Psoas muscle (tissue), 8 donors: ENCODE measurements around the gene BBC3. TPM values are rescaled to one million over a fixed set of nuclear protein-coding genes. Genes with fewer than 3 reads are reported as not detected.

Experiments
- ATAC-seq, 4 donors: fragments of 200-7000 bp; cut with Tn5 transposase; one replicate each; pipeline ENCODE4 v1.9.1; 2020; ENCODE audit warnings: moderate library complexity in 3 of 4, mild to moderate bottlenecking in 2 of 4
- DNase-seq, 2 donors: peaks; one replicate each; pipeline ENCODE4 v3.0.0-alpha.2; 2020
- H3K27ac ChIP-seq: fragments of 200-600 bp; one replicate; pipeline ENCODE4 v1.8.0; 2022
- H3K27me3 ChIP-seq, 3 donors: fragments of 200-600 bp in 1 of 3; one replicate each; pipeline versions ENCODE4 v1.6.1 to v1.8.0; 2013 to 2022; ENCODE audit warnings: low read length in 2 of 3, mild to moderate bottlenecking in 2 of 3, moderate library complexity in 1 of 3; ENCODE audit not compliant: insufficient read depth in 3 of 3
- H3K36me3 ChIP-seq, 2 donors: fragments of 200-600 bp in 1 of 2; one replicate each; pipeline versions ENCODE4 v1.6.1 to v1.8.0; 2013 to 2022; ENCODE audit warnings: low read depth in 1 of 2, mild to moderate bottlenecking in 1 of 2, moderate library complexity in 1 of 2; ENCODE audit not compliant: insufficient read depth in 1 of 2
- H3K4me1 ChIP-seq: fragments of 200-600 bp; one replicate; pipeline ENCODE4 v1.8.0; 2022
- H3K4me3 ChIP-seq: fragments of 200-600 bp; one replicate; pipeline ENCODE4 v1.8.0; 2022; ENCODE audit warnings: mild to moderate bottlenecking
- H3K9me3 ChIP-seq: fragments of 200-600 bp; one replicate; pipeline ENCODE4 v1.8.0; 2022
- WGBS, 3 donors: extraction: QIAGEN DNeasy Blood & Tissue Kit; methylation state at CpG; one replicate each; pipeline versions ENCODE4 v1.1.6 to v1.1.7; 2013; 5-methylcytosine and 5-hydroxymethylcytosine counted together
- intact Hi-C, 2 donors: fragments of 100-400 bp; cut with DNase I; formaldehyde crosslinking; loops; one replicate each; pipeline versions ENCODE4 v1.11.0 to v1.14.2; 2022
- polyA plus RNA-seq, 3 donors: library from polyadenylated mRNA; stranded (reverse); fragments of 200-250 nt; gene quantifications; one replicate each; pipeline ENCODE4 v1.2.3, GENCODE V29; 2013
- total RNA-seq, 4 donors: library from RNA; stranded (reverse); fragmentation: NEBNext Ultra II Directional in 2 of 4; extraction: Animal tissue kit (Norgen Biotek cat#: 25700) in 2 of 4; gene quantifications; one replicate each; pipeline versions ENCODE4 v1.2.1 to v1.2.4, GENCODE V29; 2021 to 2023
- TF ChIP-seq, protein P1 (sequence below): fragments of 200-600 bp; IDR thresholded peaks from one replicate; pipeline ENCODE4 v1.8.0; 2022; ENCODE audit warnings: antibody characterized with exemption
- donor health status: healthy with polysubstance abuse.
- donor health status: DM: no; HTN: no; CAD: no; lungs with moderate emphysema.
- donor health status: Bipolar disorder and iron deficiency.
- donor health status: healthy.
- donor health status: DM: yes; HTN: yes; CAD: no.
- donor health status: DM: no; HTN: no; CAD: no.
- donor health status: DM: no; HTN: no; CAD: no.
- donor health status: DM: yes; HTN: yes; CAD: no.

BBC3 gene
- total and polyA plus RNA-seq, 7 donors, result 2.7 to 32.5 (median 3.0) TPM

DNA sequence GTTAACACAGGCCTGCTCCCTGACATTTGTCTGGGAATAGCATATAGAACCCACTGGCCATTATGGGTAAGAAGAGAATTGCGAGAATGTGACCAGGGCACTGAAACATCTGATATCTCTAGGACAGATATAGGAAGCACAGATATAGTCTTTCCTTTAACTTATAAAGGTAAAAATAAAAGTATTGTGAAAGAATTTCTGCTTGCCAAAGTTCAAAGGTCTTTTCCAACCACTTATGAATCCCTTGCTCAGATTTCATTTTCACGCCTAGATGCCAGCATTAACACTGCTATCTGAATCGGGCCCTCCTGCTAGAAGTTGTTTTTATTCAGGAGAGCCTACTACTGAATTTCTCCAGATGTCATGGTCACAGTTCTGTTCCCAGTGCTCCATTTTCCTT, 27.7 kb downstream of the BBC3 start:
- H3K27me3 ChIP-seq, result no peaks in the 10 kb centered on the region
- DNase-seq, result no peak
- ATAC-seq, result no peak
- no peaks in the 10 kb centered on the region for H3K9me3 ChIP-seq
- WGBS, 3 donors, result 56 to 73% (median 67%) methylated on average over 3 of the region's 3 CpGs
- peaks cover 0 to 65% of the 10 kb centered on the region in 2 donors for H3K36me3 ChIP-seq
- TF ChIP-seq, protein P1, sequence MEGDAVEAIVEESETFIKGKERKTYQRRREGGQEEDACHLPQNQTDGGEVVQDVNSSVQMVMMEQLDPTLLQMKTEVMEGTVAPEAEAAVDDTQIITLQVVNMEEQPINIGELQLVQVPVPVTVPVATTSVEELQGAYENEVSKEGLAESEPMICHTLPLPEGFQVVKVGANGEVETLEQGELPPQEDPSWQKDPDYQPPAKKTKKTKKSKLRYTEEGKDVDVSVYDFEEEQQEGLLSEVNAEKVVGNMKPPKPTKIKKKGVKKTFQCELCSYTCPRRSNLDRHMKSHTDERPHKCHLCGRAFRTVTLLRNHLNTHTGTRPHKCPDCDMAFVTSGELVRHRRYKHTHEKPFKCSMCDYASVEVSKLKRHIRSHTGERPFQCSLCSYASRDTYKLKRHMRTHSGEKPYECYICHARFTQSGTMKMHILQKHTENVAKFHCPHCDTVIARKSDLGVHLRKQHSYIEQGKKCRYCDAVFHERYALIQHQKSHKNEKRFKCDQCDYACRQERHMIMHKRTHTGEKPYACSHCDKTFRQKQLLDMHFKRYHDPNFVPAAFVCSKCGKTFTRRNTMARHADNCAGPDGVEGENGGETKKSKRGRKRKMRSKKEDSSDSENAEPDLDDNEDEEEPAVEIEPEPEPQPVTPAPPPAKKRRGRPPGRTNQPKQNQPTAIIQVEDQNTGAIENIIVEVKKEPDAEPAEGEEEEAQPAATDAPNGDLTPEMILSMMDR, result no peak
- H3K4me1 ChIP-seq, result no peaks in the 10 kb centered on the region
- no peak overlapping the region for H3K27ac ChIP-seq
- intact Hi-C loops, result no loop called here
- no peak overlapping the region for H3K4me3 ChIP-seq

DNA sequence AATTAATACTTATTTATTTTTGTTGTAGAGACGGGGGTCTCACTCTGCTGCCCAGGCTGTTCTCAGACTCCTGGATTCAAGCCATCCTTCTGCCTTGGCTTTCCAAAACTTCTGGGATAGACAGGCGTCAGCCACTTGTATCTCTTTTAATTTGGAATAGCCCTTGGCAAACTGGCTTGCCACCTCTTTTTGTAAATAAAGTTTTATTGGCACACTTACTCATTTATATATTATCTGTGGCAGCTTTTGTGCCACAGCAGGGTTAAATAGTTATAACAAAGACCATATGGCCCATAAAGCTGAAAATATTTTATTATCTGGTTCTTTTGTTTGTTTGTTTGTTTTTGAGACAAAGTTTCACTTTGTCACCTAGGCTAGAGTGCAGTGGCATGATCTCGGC, 30.5 kb downstream of the BBC3 start:
- Histone ChIP-seq H3K9me3 (no peaks in the 10 kb centered on the region), H3K4me3 (no peak overlapping the region), H3K27ac (no peak overlapping the region), H3K27me3 (no peaks in the 10 kb centered on the region), H3K36me3 (peaks cover 0 to 62% of the 10 kb centered on the region in 2 donors), H3K4me1 (no peaks in the 10 kb centered on the region)
- 80 to 100% (median 98%) methylated on average over 3 of the region's 3 CpGs for WGBS, 3 donors
- intact Hi-C loops, result no loop called here
- TF ChIP-seq, protein P1, result no peak
- ATAC-seq, result no peak
- DNase-seq, result no peak

DNA sequence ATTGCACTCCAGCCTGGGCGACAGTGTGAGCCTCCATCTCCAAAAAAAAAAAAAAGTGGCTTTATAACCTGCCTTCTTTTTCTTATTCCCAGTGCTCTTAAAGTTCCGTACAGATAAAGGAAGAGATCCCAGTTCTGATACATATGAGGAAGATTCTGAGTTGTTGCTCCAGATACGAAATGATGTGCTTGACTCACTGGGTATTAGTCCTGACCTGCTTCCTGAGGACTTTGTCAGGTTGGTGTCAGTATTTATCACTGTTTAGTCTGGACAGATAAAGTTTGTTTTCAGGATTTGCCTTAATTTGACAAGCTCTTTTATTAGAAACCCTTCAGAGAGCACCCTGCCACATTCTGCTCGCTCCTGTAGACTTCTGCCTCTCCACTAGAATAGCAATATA, 33.9 kb downstream of the BBC3 start:
- ATAC-seq, result no peak
- 90 to 95% (median 94%) methylated on average over 4 of the region's 4 CpGs for WGBS, 3 donors
- Histone ChIP-seq H3K4me1 (no peaks in the 10 kb centered on the region), H3K27me3 (no peaks in the 10 kb centered on the region), H3K36me3 (peaks cover 0 to 39% of the 10 kb centered on the region in 2 donors), H3K4me3 (no peak overlapping the region), H3K27ac (no peak overlapping the region), H3K9me3 (no peaks in the 10 kb centered on the region)
- intact Hi-C loops, result no loop called here
- DNase-seq, result no peak
- TF ChIP-seq, protein P1, result no peak

DNA sequence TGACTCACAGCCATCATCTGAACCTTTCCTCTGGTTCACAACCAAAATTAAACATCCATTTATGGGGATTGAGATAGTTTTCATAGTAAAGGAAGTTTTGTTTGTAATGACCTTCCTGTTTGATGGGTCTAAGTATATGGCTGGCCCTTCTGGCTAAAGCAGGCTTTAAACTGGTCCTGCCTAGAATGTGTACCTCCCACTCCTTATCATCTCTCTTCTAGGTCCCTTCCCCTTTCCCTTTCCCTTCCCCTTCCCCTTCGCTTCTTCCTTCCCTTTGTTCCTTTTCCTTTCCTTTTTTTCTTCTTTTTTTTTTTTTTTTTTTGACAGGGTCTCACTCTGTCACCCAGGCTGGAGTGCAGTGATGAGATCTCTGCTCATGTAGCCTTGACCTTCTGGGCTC, 35.6 kb downstream of the BBC3 start:
- Histone ChIP-seq H3K27me3 (no peaks in the 10 kb centered on the region), H3K9me3 (no peaks in the 10 kb centered on the region), H3K4me1 (peaks cover 11% of the 10 kb centered on the region), H3K4me3 (no peak overlapping the region), H3K27ac (no peak overlapping the region), H3K36me3 (peaks cover 0 to 36% of the 10 kb centered on the region in 2 donors)
- ATAC-seq (no peak), DNase-seq (no peak)
- TF ChIP-seq, protein P1, result no peak
- WGBS, 3 donors, result 80 to 87% (median 81%) methylated on average over 1 of the region's 1 CpG
- intact Hi-C loops, result no loop called here

DNA sequence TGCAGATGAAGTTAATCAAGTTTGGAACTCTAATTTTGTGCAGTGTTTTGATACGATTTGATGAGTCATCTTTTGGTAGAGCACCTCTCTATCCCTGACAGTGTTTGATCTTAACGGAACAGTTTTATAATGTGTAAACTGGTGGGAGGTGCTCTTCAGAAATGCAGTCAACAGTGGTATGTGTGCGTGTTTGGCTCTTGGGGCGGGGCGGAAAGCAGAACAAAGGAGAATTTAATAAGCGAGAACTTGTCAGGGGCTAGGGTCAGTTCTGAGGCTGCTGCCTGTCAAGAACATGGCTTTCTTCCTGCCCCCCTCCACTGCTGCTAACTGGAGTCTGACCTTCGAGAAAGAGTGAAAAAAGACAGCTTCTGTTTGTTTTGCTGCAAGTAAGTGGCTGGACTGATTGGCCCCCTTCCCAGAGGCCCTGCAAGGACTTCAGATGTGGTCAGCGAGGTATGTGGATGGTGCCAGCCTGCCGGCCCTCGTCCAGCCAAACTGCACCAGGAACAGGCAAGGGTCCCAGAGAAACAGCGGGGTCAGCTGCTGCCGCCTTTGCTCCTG, 40.8 kb downstream of the BBC3 start:
- H3K27ac ChIP-seq, result peak overlapping the region; percentile 28
- DNase-seq (peak; percentile 46 to 50), ATAC-seq (peak; percentile 40 to 61 (median 53))
- no peaks in the 10 kb centered on the region for H3K27me3 ChIP-seq
- no peaks in the 10 kb centered on the region for H3K36me3 ChIP-seq
- 30 to 44% (median 34%) methylated on average over 12 of the region's 12 CpGs for WGBS, 3 donors
- intact Hi-C loops, result loop anchor here in 1 of 2 donors (5.0 kb wide), 1 partner anchor 33 kb away; no protein-coding TSS in a partner anchor
- H3K4me1 ChIP-seq, result peaks cover 20% of the 10 kb centered on the region
- peak overlapping the region; percentile 22 for H3K4me3 ChIP-seq
- TF ChIP-seq, protein P1, result no peak
- H3K9me3 ChIP-seq, result no peaks in the 10 kb centered on the region
